GM18870 (cell line): ENCODE results near the gene SERPINB10.
"Not testable (repeated sequence)": the region's sequence is repeated elsewhere in the genome, so short reads cannot be mapped to it uniquely, and the experiment has no call there.

Source experiments
- ATAC-seq: cut with Tn5 transposase; IDR thresholded peaks from one replicate; pipeline ENCODE4 v1.9.1; 2021; ENCODE audit warnings: moderate library complexity; ENCODE audit not compliant: unreplicated experiment

The SERPINB10 gene

GRCh38 chr18:63890237-63890949 lies 17.4 kb upstream of the SERPINB10 start:
- no peak for ATAC-seq

- peak; percentile 81 for ATAC-seq
These were observed 16.8 kb upstream of the SERPINB10 start for GRCh38 chr18:63890950-63891304.

DNA sequence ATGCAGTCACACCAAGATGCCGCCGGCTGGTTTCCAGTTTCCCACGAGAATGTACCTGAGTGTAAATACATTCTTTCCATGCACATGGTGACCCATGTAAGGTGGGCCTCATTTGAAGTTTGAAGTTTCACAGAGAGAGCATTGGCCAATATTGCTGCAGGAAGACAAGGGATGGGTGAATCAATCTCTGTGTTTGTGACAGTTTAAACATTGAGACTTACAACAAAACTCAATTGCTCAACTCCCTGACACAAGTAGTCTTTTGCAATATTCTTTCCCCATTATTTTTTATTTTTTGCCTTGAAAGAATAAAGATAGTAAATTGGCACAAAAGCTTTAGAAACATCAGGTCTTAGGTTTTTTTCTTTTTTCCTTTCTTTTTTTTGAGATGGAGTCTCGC lies 15.2 kb upstream of the SERPINB10 start:
- no peak for ATAC-seq

GRCh38 chr18:63894106-63894772 lies 13.5 kb upstream of the SERPINB10 start:
- no peak for ATAC-seq

DNA sequence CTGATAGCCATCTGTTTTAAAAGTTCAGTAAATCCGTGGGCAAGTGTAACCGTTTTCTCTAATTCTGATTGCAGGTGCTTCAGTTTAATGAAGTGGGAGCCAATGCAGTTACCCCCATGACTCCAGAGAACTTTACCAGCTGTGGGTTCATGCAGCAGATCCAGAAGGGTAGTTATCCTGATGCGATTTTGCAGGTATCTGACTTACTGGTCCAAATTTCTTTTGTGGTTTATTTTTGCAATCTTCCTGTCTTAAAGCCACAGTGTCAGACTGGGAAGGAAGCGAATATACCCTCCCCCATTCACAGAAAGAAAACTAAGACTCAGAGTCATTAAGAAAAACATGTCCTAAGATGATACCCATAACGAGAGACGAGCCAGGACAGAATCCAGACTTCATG lies 12.6 kb upstream of the SERPINB10 start:
- ATAC-seq = no peak

DNA sequence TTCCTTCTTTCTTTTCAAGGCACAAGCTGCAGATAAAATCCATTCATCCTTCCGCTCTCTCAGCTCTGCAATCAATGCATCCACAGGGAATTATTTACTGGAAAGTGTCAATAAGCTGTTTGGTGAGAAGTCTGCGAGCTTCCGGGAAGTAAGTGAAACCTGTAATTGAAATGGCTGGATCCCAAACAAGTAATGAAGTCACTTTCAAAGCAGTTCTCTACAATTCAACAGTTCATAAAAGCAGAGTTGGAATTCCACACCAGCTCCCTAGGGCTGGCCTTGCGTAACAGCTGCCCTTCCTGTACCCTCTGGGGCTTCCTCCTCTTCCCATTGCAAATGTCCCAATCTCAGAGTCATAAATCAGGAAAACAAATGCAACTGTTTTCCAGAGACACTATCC lies 10.7 kb upstream of the SERPINB10 start:
- no peak for ATAC-seq

DNA sequence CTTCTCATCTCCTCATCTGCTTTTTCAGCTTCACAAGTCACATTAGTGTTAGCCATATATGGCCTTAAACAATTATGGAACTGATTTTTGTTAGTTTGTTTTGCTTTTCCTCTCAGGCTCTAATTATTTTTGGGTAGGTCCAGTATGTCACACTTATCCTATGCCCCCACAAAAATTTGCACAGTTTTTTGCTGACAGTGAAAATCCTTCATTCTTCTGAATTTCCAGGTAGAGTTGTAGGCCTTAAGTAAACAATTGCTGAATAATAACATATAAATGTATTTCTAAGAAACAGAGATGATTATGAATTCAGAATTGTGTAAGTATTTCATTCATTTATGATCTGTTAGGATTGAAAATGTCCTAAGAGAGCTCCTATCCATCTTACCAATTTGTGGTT lies 8.6 kb upstream of the SERPINB10 start:
- no peak for ATAC-seq

DNA sequence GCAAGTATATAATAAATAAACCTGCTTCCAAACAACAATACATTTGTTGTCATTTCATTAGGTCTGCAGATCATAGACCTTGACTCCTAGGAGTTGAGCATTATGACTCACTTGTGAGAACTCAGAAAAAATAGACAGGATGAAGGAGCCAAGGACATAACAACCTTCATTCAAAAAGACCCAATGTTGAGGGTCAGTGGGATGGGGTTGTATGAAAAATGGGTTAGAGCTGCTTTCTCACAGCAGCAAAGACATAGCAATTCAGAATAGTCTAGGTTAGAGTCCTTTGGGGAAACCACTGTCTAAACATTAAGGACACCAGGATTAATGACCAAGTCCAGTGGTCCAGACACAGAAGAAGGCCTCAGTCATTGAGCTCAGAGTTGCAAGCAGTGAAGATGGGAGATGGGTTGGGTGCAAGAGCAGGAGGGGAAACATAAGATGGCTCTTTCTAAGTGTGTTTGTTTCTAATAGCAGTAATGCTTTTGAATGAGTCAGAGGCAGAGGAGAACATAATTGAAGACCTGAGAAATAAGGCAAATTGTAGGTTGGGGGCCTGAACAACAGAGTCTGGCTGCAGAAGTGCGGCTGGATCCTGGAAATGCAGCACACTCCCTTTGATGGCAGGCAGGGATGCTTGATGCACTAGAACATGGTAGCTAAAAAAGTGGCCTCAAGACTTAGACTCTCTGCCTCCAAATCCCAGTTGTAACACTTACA lies 3.7 kb upstream of the SERPINB10 start:
- no peak for ATAC-seq

DNA sequence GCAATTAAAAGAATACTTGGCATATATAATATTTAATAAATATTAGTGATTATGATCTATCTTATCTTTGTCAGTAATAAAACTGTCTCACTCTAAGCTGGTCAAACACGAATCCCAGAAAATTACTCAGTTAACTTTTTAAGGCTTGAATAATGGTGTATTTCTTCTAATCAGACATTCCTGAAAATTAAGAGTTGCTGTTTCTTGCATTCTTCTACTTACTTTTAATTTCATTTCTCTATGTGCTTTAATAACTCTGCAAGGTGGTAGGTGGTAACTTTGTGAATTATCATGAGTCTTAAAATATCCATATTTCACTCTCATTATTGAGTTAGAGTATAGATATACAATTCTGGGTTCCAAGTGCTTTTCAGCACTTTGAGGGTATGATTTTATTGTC lies 3.1 kb upstream of the SERPINB10 start:
- no peak for ATAC-seq

- ATAC-seq = peak; percentile 29
These were observed 2.4 kb upstream of the SERPINB10 start for GRCh38 chr18:63905361-63905760.

DNA sequence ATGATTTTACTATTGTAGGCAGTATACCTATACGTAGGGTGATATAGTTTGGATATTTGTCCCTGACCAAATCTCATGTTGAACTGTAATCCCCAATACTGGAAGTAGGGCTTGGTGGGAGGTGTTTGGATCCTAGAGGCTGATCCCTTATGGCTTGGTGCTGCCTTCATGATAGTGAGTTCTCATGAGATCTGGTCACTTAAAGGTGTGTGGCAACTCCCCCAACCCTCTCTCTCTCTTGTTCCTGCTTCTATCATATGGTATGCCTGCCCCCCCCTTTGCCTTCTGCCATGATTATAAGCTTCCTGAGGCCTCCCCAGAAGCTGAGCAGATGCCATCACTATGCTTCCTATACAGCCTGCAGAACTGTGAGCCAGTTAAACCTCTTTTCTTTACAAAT lies 1.7 kb upstream of the SERPINB10 start:
- ATAC-seq = no peak

DNA sequence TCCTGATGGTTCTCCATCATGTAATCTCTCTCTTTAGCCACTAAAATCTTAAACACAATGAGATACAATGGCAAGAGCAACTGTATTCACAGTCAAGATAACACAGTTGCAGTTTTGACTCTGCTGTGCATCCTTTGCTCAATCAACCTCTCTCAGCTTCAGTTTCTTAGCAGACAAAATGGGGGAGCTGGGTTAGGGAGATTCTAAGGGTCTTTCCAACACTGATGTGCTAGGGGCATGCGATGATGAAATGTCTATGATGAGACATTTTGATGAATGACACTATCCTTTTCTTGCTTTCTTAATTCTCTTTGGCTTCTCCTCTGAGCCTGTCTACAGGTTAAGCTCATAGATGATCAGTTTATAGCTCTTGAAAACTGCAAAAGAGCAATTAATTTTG lies 1.1 kb downstream of the SERPINB10 start:
- peak; percentile 28 for ATAC-seq

- peak; percentile 67 for ATAC-seq
These were observed 2.1 kb downstream of the SERPINB10 start for GRCh38 chr18:63909870-63910269.

- no peak for ATAC-seq
These were observed 10.1 kb downstream of the SERPINB10 start for GRCh38 chr18:63917817-63918216.

DNA sequence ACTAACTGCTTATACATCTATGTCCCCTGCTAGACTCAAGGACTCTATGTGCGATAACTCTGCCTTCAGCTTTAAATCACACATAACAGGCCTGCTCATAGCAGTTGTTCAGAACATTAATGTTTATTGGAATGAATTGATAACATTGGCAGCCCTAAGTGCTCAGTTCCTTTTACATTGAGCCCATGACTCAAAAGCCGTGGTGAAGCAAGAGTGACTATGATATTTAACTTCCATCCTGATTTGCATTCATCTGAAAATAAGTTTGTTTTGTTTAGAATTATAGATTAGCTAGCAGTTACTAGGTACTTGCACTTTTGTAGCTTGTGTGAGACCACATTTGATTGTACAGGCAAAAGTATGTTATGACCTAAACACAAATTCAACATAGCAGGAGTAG lies 14.3 kb downstream of the SERPINB10 start:
- no peak for ATAC-seq

DNA sequence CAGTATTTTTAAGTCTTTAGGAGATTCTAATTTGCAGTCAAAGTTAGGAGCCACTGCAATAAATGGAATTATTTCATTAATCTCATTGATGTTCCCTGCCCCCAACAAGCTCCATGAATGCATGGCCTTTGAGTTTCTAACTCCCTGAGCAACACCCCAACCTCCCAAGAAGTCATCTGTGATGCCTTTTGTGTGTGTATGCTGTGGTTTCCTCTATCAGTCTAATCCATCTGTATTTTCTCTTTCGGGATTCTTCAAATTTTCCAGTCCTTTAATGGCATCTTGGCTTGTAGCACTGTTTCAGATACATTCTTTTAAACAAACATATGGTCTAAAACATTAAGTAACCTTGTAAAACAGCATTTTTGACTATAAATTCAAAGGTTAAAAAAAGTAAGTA lies 16.8 kb downstream of the SERPINB10 start:
- no peak for ATAC-seq

- ATAC-seq = no peak
These were observed 20.6 kb downstream of the SERPINB10 start for GRCh38 chr18:63928331-63928730.

- ATAC-seq = not testable (repeated sequence)
These were observed 21.6 kb downstream of the SERPINB10 start for GRCh38 chr18:63929369-63929768.

DNA sequence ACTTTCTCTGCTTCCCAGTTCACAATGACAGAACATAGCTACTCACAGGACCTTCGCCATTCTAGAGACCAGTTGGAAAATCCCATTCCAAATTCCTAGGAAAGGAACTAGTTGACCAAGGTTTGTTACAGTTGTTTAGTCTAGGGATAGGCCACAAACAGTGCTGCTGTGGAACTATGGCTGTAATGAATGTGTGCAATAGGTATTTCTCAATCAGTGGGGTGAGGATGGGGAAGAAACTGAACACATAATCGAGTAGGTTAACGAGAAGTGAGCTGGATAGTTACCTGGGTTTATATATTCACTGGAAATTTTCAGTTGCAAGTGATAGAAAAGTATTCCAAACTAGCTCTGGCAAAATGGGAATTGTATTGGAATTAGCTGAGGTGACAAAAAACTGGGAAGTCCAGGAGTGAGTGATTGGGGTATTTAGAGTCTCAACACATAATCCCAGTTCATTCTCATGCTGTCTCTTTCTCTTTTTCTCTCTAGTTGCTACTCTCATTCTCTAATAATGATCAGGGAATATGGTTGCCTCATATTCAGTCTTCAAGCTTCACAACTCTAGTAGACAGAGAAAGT lies 23.1 kb downstream of the SERPINB10 start:
- ATAC-seq = no peak

- ATAC-seq = peak; percentile 95
These were observed 28.6 kb downstream of the SERPINB10 start for GRCh38 chr18:63936156-63936931.

GRCh38 chr18:63936932-63937393 lies 29.2 kb downstream of the SERPINB10 start:
- peak; percentile 30 for ATAC-seq
